NT2/D1 (cell line): ENCODE measurements around the gene DOK6.

Source experiments
- SUZ12 ChIP-seq: IDR thresholded peaks from 2 replicates; pipeline ENCODE4 v1.6.1; 2011; ENCODE audit not compliant: insufficient read length, insufficient read depth; ENCODE audit errors: extremely low read depth
- YY1 ChIP-seq: IDR thresholded peaks from 2 replicates; pipeline ENCODE4 v1.6.1; 2011; ENCODE audit not compliant: insufficient read length, insufficient read depth
- ZNF274 ChIP-seq: IDR thresholded peaks from 2 replicates; pipeline ENCODE4 v1.6.1; 2011; ENCODE audit warnings: mild to moderate bottlenecking, low read depth, low read length

GRCh38 chr18:69380324-69380723 is 20.4 kb upstream of the DOK6 start:
- TF ChIP-seq SUZ12 = no peak
- no peak for TF ChIP-seq ZNF274
- no peak for TF ChIP-seq YY1
